PC-3 (cell line): ENCODE data around the gene POLD1. TPM values are rescaled to one million over a fixed set of nuclear protein-coding genes. Genes with fewer than 3 reads are reported as not detected.
A peak's percentile ranks its signal among the peaks of the same experiment; 100 is the strongest.

Experiments
- ATAC-seq: fragments of 200-7000 bp; cut with Tn5 transposase; 2 replicates; pipeline ENCODE4 v1.9.1; 2020; ENCODE audit warnings: mild to moderate bottlenecking, moderate library complexity
- BruUV-seq: library from RNA; stranded (reverse); fragments of 400-500 nt; replicated peaks from 2 replicates; lab custom pipeline; 2021; lab: Mats Ljungman, UMichigan
- CTCF ChIA-PET: fragments of 300-600 bp; sonication (Branson Sonifier 250); formaldehyde crosslinking; loops from one replicate; lab custom pipeline; 2022; ENCODE audit warnings: antibody characterized with exemption; lab: Charles Lee
- POLR2A ChIA-PET: fragments of 300-600 bp; sonication (Branson Sonifier 250); formaldehyde crosslinking; loops from one replicate; lab custom pipeline; 2022; ENCODE audit warnings: antibody characterized with exemption; ENCODE audit not compliant: unreplicated experiment; lab: Charles Lee
- DNase-seq: peaks from one replicate; pipeline ENCODE4 v3.0.0-alpha.2; 2015
- H2AFZ ChIP-seq: fragments of 300-600 bp; sonication (generic); 2 replicates; pipeline ENCODE4 v1.6.0; 2016; ENCODE audit warnings: antibody characterized with exemption, low read length
- H3F3A ChIP-seq: fragments of 300-600 bp; sonication (generic); one replicate; pipeline ENCODE4 v1.6.0; 2017; ENCODE audit warnings: antibody characterized with exemption, low read length, control low read depth, mild to moderate bottlenecking; ENCODE audit not compliant: unreplicated experiment
- H3K27ac ChIP-seq: fragments of 300-600 bp; sonication (generic); 2 replicates; pipeline ENCODE4 v1.5.1; 2016; ENCODE audit warnings: mild to moderate bottlenecking, low read length
- H3K27me3 ChIP-seq: fragments of 300-600 bp; sonication (generic); 2 replicates; pipeline ENCODE4 v1.6.1; 2016; ENCODE audit warnings: low read length, mixed read lengths
- H3K36me3 ChIP-seq: fragments of 300-600 bp; sonication (generic); 2 replicates; pipeline ENCODE4 v1.6.1; 2016; ENCODE audit warnings: low read depth, mixed run types, low read length, mixed read lengths
- H3K4me1 ChIP-seq: fragments of 300-600 bp; sonication (generic); 2 replicates; pipeline ENCODE4 v1.5.1; 2016; ENCODE audit warnings: low read length; ENCODE audit not compliant: insufficient read depth
- H3K4me2 ChIP-seq: fragments of 300-600 bp; sonication (generic); 2 replicates; pipeline ENCODE4 v1.6.0; 2016; ENCODE audit warnings: low read length
- H3K4me3 ChIP-seq: fragments of 300-600 bp; sonication (generic); 2 replicates; pipeline ENCODE4 v1.5.1; 2016; ENCODE audit warnings: mild to moderate bottlenecking, low read length, mixed read lengths
- H3K79me2 ChIP-seq: fragments of 300-600 bp; sonication (generic); 2 replicates; pipeline ENCODE4 v1.6.1; 2017; ENCODE audit warnings: low read length, mixed read lengths
- H3K9ac ChIP-seq: fragments of 300-600 bp; sonication (generic); 2 replicates; pipeline ENCODE4 v1.6.0; 2016; ENCODE audit warnings: mild to moderate bottlenecking, low read length
- H3K9me2 ChIP-seq: fragments of 300-600 bp; sonication (generic); replicated peaks from 2 replicates; pipeline ENCODE4 v1.6.1; 2016; ENCODE audit warnings: mixed run types, low read length, mixed read lengths
- H3K9me3 ChIP-seq: fragments of 300-600 bp; sonication (generic); 2 replicates; pipeline ENCODE4 v1.6.1; 2016; ENCODE audit warnings: low read length, mixed read lengths
- H4K20me1 ChIP-seq: fragments of 300-600 bp; sonication (generic); 2 replicates; pipeline ENCODE4 v1.6.1; 2016; ENCODE audit warnings: low read length, mixed read lengths
- CTCF ChIP-seq: fragments of 300-600 bp; sonication (generic); conservative IDR thresholded peaks from 2 replicates; pipeline ENCODE4 v1.5.1; 2017; ENCODE audit warnings: antibody characterized with exemption, low read depth, mild to moderate bottlenecking, low read length
- EZH2 ChIP-seq: fragments of 300-600 bp; sonication (generic); IDR thresholded peaks from one replicate; pipeline ENCODE4 v1.6.1; 2017; ENCODE audit warnings: antibody characterized with exemption, mild to moderate bottlenecking, low read length; ENCODE audit not compliant: unreplicated experiment
- EZH2phosphoT487 ChIP-seq: fragments of 300-600 bp; sonication (generic); IDR thresholded peaks from 2 replicates; pipeline ENCODE4 v1.6.1; 2018; ENCODE audit warnings: mild to moderate bottlenecking, antibody characterized with exemption, low read length, borderline replicate concordance
- intact Hi-C: fragments of 100-400 bp; cut with micrococcal nuclease; formaldehyde crosslinking; loops from 2 replicates; pipeline ENCODE4 v1.9.0; 2023
- total RNA-seq: library from RNA; depleted of rRNA; stranded (reverse); fragments of >200 nt; gene quantifications from 2 replicates; pipeline ENCODE4 v1.2.3, GENCODE V29; 2014

Gene POLD1
- total RNA-seq, 1 experiment from 2014 or later: 165 TPM

GRCh38 chr19:50371914-50372475 lies 12.2 kb upstream of the POLD1 start:
- H3K4me1 ChIP-seq: peaks cover 18% of the 10 kb centered on the region
- H3K27me3 ChIP-seq: no peaks in the 10 kb centered on the region
- no peak overlapping the region for H3K4me2 ChIP-seq
- H3F3A ChIP-seq: no peaks in the 10 kb centered on the region
- CTCF ChIA-PET: no interaction called here
- H3K9ac ChIP-seq: no peak overlapping the region
- H3K4me3 ChIP-seq: no peak overlapping the region
- intact Hi-C loops: no loop called here
- no peak overlapping the region for H3K27ac ChIP-seq
- POLR2A ChIA-PET: no interaction called here
- no peak for ATAC-seq
- H3K79me2 ChIP-seq: 0 out of 2 replicates have a peak, but pooled peaks cover under 1% of the 10 kb centered on the region
- no peaks in the 10 kb centered on the region for H3K9me2 ChIP-seq
- H4K20me1 ChIP-seq: peaks cover under 1% of the 10 kb centered on the region; the same call in 1 of the 2 replicates
- TF ChIP-seq CTCF (no peak), EZH2 (no peak), EZH2phosphoT487 (no peak)
- no peaks in the 10 kb centered on the region for H3K9me3 ChIP-seq
- no peaks in the 10 kb centered on the region for H3K36me3 ChIP-seq
- H2AFZ ChIP-seq: no peak overlapping the region
- no TSS peak for BruUV-seq
- DNase-seq: no peak

GRCh38 chr19:50376166-50377050 lies 7.7 kb upstream of the POLD1 start, which contains the start of gene NR1H2:
Gene NR1H2 (plus strand): TSS chr19:50376457. CDS start chr19:50377606, 1,149 bp downstream.
- peak; percentile 99 for DNase-seq
- BruUV-seq: TSS peak; percentile 84
- H3K36me3 ChIP-seq: peaks cover 28% of the 10 kb centered on the region
- ChIA-PET CTCF (no interaction called here), POLR2A (interaction anchor here (0.6 to 0.7 kb wide), 3 partner anchors 47 to 135 kb away, joined by 3 to 5 read pairs (median 4); partner anchors contain the start of genes JOSD2 and KCNC3)
- no peaks in the 10 kb centered on the region for H3K9me3 ChIP-seq
- peak; percentile 91 for ATAC-seq
- peak within 1 kb of the TSS; percentile 72 for H3K4me3 ChIP-seq
- H3K4me1 ChIP-seq: peaks cover 14% of the 10 kb centered on the region
- H3K9ac ChIP-seq: peak within 1 kb of the TSS; percentile 95
- H3F3A ChIP-seq: no peaks in the 10 kb centered on the region
- peaks cover 14% of the 10 kb centered on the region for H4K20me1 ChIP-seq
- peaks cover 8% of the 10 kb centered on the region; the same call in 1 of the 2 replicates for H3K79me2 ChIP-seq
- intact Hi-C loops: loop anchor here (1.0 kb wide), 1 partner anchor 135 kb away; the partner anchor contains the start of gene JOSD2
- H3K9me2 ChIP-seq: no peaks in the 10 kb centered on the region
- H3K4me2 ChIP-seq: peak within 1 kb of the TSS; percentile 91
- H3K27ac ChIP-seq: peak within 1 kb of the TSS; percentile 91
- H3K27me3 ChIP-seq: no peaks in the 10 kb centered on the region
- H2AFZ ChIP-seq: peak within 1 kb of the TSS; percentile 89
- TF ChIP-seq CTCF: no peak
- TF ChIP-seq EZH2: no peak
- no peak for TF ChIP-seq EZH2phosphoT487
